ENCODE data around the gene GSTK1. TPM values are rescaled to one million over a fixed set of nuclear protein-coding genes. Genes with fewer than 3 reads are reported as not detected.

The GSTK1 gene
- total and polyA plus RNA-seq, 9 of the 15 experiments (the other 6 are each of a cell fraction or from before 2014, with no cell fraction given) = 155 to 441 (median 233) TPM

DNA sequence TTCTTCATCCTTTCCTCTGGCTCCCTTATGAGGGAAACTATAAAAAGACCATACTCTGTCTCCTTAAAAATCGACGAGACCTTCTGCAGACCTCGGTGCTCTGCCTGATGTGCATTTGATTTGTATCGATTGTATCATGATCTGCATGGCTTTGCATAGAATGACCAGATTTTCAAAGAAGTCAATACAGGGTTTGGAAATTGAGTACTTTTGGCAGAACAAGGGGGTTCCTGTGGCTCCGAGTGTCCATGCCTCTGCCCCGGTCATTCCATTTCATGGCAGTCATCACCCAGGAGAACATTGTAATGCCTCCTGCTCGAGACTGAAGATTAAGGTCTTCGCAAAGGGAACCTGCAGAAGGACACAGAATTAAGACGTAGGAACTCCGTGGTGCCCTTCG is 25.6 kb downstream of the GSTK1 start (continued):
- TF ChIP-seq, protein P1, sequence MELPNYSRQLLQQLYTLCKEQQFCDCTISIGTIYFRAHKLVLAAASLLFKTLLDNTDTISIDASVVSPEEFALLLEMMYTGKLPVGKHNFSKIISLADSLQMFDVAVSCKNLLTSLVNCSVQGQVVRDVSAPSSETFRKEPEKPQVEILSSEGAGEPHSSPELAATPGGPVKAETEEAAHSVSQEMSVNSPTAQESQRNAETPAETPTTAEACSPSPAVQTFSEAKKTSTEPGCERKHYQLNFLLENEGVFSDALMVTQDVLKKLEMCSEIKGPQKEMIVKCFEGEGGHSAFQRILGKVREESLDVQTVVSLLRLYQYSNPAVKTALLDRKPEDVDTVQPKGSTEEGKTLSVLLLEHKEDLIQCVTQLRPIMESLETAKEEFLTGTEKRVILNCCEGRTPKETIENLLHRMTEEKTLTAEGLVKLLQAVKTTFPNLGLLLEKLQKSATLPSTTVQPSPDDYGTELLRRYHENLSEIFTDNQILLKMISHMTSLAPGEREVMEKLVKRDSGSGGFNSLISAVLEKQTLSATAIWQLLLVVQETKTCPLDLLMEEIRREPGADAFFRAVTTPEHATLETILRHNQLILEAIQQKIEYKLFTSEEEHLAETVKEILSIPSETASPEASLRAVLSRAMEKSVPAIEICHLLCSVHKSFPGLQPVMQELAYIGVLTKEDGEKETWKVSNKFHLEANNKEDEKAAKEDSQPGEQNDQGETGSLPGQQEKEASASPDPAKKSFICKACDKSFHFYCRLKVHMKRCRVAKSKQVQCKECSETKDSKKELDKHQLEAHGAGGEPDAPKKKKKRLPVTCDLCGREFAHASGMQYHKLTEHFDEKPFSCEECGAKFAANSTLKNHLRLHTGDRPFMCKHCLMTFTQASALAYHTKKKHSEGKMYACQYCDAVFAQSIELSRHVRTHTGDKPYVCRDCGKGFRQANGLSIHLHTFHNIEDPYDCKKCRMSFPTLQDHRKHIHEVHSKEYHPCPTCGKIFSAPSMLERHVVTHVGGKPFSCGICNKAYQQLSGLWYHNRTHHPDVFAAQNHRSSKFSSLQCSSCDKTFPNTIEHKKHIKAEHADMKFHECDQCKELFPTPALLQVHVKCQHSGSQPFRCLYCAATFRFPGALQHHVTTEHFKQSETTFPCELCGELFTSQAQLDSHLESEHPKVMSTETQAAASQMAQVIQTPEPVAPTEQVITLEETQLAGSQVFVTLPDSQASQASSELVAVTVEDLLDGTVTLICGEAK (IDR thresholded peaks at IDR 0.05) = 0 out of 2 replicates have a peak, but pooled peaks have one; percentile 5
- TF ChIP-seq, protein P1 (CRISPR knock-in tag; IDR thresholded peaks at IDR 0.05) = no peak
- TF ChIP-seq, protein P2, sequence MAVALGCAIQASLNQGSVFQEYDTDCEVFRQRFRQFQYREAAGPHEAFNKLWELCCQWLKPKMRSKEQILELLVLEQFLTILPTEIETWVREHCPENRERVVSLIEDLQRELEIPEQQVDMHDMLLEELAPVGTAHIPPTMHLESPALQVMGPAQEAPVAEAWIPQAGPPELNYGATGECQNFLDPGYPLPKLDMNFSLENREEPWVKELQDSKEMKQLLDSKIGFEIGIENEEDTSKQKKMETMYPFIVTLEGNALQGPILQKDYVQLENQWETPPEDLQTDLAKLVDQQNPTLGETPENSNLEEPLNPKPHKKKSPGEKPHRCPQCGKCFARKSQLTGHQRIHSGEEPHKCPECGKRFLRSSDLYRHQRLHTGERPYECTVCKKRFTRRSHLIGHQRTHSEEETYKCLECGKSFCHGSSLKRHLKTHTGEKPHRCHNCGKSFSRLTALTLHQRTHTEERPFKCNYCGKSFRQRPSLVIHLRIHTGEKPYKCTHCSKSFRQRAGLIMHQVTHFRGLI (CRISPR knock-in tag; IDR thresholded peaks at IDR 0.05) = no peak
- TF ChIP-seq CREB1 (IDR thresholded peaks at IDR 0.05) (0 out of 2 replicates have a peak, but pooled peaks have one; percentile 33), CREB1 (CRISPR knock-in tag; IDR thresholded peaks at IDR 0.05) (no peak), TAL1 (IDR thresholded peaks at IDR 0.05) (0 out of 2 replicates have a peak, but pooled peaks have one; percentile 2), PHB (CRISPR knock-in tag; IDR thresholded peaks at IDR 0.05) (no peak), PML (IDR thresholded peaks at IDR 0.05; ENCODE audit: low read length) (no peak), MIER1 (IDR thresholded peaks at IDR 0.05; ENCODE audit: low read depth) (0 out of 2 replicates have a peak, but pooled peaks have one; percentile 16)
- TF ChIP-seq, protein P3, sequence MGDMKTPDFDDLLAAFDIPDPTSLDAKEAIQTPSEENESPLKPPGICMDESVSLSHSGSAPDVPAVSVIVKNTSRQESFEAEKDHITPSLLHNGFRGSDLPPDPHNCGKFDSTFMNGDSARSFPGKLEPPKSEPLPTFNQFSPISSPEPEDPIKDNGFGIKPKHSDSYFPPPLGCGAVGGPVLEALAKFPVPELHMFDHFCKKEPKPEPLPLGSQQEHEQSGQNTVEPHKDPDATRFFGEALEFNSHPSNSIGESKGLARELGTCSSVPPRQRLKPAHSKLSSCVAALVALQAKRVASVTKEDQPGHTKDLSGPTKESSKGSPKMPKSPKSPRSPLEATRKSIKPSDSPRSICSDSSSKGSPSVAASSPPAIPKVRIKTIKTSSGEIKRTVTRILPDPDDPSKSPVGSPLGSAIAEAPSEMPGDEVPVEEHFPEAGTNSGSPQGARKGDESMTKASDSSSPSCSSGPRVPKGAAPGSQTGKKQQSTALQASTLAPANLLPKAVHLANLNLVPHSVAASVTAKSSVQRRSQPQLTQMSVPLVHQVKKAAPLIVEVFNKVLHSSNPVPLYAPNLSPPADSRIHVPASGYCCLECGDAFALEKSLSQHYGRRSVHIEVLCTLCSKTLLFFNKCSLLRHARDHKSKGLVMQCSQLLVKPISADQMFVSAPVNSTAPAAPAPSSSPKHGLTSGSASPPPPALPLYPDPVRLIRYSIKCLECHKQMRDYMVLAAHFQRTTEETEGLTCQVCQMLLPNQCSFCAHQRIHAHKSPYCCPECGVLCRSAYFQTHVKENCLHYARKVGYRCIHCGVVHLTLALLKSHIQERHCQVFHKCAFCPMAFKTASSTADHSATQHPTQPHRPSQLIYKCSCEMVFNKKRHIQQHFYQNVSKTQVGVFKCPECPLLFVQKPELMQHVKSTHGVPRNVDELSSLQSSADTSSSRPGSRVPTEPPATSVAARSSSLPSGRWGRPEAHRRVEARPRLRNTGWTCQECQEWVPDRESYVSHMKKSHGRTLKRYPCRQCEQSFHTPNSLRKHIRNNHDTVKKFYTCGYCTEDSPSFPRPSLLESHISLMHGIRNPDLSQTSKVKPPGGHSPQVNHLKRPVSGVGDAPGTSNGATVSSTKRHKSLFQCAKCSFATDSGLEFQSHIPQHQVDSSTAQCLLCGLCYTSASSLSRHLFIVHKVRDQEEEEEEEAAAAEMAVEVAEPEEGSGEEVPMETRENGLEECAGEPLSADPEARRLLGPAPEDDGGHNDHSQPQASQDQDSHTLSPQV (IDR thresholded peaks at IDR 0.05) = 0 out of 2 replicates have a peak, but pooled peaks have one; percentile 44
- TF ChIP-seq, protein P4, sequence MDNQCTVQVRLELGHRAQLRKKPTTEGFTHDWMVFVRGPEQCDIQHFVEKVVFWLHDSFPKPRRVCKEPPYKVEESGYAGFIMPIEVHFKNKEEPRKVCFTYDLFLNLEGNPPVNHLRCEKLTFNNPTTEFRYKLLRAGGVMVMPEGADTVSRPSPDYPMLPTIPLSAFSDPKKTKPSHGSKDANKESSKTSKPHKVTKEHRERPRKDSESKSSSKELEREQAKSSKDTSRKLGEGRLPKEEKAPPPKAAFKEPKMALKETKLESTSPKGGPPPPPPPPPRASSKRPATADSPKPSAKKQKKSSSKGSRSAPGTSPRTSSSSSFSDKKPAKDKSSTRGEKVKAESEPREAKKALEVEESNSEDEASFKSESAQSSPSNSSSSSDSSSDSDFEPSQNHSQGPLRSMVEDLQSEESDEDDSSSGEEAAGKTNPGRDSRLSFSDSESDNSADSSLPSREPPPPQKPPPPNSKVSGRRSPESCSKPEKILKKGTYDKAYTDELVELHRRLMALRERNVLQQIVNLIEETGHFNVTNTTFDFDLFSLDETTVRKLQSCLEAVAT (IDR thresholded peaks at IDR 0.05) = peak in 1 of 2 experiments; percentile 27; a peak in 1 of 4 replicates

Data from K562 (cell line).